Panc1 (cell line): ENCODE measurements around the gene DCLK2. TPM values are rescaled to one million over a fixed set of nuclear protein-coding genes. Genes with fewer than 3 reads are reported as not detected.
A peak's percentile ranks its signal among the peaks of the same experiment; 100 is the strongest.

ENCODE experiments used
- ATAC-seq: fragments of 200-7000 bp; cut with Tn5 transposase; 2 replicates; pipeline ENCODE4 v1.9.1; 2020; ENCODE audit warnings: mild to moderate bottlenecking, moderate library complexity
- BruUV-seq: library from RNA; stranded (reverse); fragments of 400-500 nt; replicated peaks from 2 replicates; lab custom pipeline; 2021; lab: Mats Ljungman, UMichigan
- CTCF ChIA-PET: fragments of 300-600 bp; sonication (Branson Sonifier 250); formaldehyde crosslinking; loops from one replicate; lab custom pipeline; 2022; ENCODE audit warnings: antibody characterized with exemption; lab: Charles Lee
- POLR2A ChIA-PET: fragments of 300-600 bp; sonication (Branson Sonifier 250); formaldehyde crosslinking; loops from one replicate; lab custom pipeline; 2022; ENCODE audit warnings: antibody characterized with exemption; lab: Charles Lee
- DNase-seq: peaks from one replicate; pipeline ENCODE4 v3.0.0-alpha.2; 2010; ENCODE audit warnings: low read depth, low spot score
- H3K27ac ChIP-seq: 2 replicates; pipeline ENCODE4 v1.5.1; 2011; ENCODE audit warnings: mild to moderate bottlenecking, low read length, inconsistent platforms
- H3K27me3 ChIP-seq: fragments of 200-500 bp; sonication (Bioruptor generic); 2 replicates; pipeline ENCODE4 v1.6.0; 2014; ENCODE audit warnings: low read length, inconsistent platforms; ENCODE audit not compliant: control insufficient read depth, insufficient read depth
- H3K36me3 ChIP-seq: fragments of 200-500 bp; sonication (Bioruptor generic); 2 replicates; pipeline ENCODE4 v1.5.1; 2014; ENCODE audit warnings: inconsistent platforms, mild to moderate bottlenecking, low read length, moderate library complexity; ENCODE audit not compliant: control insufficient read depth, insufficient read depth
- H3K4me1 ChIP-seq: 2 replicates; pipeline ENCODE4 v1.5.1; 2011; ENCODE audit warnings: inconsistent platforms, mild to moderate bottlenecking, low read length, moderate library complexity; ENCODE audit not compliant: control insufficient read depth, insufficient read depth
- H3K4me3 ChIP-seq, 2 experiments: 2 replicates each; pipeline ENCODE4 v1.5.1; 2011 to 2012; ENCODE audit warnings: low read depth in 2 of 2, low read length in 2 of 2, mild to moderate bottlenecking in 2 of 2, inconsistent platforms in 1 of 2, moderate library complexity in 1 of 2
- H3K9me3 ChIP-seq: fragments of 200-500 bp; sonication (Bioruptor generic); 2 replicates; pipeline ENCODE4 v1.5.1; 2014; ENCODE audit warnings: low read depth, mild to moderate bottlenecking, inconsistent platforms, low read length, moderate library complexity; ENCODE audit not compliant: control insufficient read depth, insufficient read depth
- POLR2AphosphoS5 ChIP-seq: IDR thresholded peaks from 2 replicates; pipeline ENCODE4 v1.6.1; 2012; ENCODE audit warnings: mild to moderate bottlenecking, low read depth, low read length, moderate library complexity
- SIN3A ChIP-seq: IDR thresholded peaks from 2 replicates; pipeline ENCODE4 v1.6.1; 2012; ENCODE audit warnings: low read depth, mild to moderate bottlenecking, low read length, moderate library complexity, borderline replicate concordance; ENCODE audit not compliant: insufficient read depth
- TCF7L2 ChIP-seq: IDR thresholded peaks from 2 replicates; pipeline ENCODE4 v1.6.1; 2011; ENCODE audit warnings: mild to moderate bottlenecking, low read depth, low read length, inconsistent platforms
- in situ Hi-C: cut with HindIII; loops from 2 replicates; pipeline ENCODE4 v1.10.0; 2016; ENCODE audit warnings: low sequenced_read_pairs, low pct_unique_long_range_greater_than_20kb
- intact Hi-C: fragments of 100-400 bp; cut with micrococcal nuclease; formaldehyde crosslinking; loops from one replicate; pipeline ENCODE4 v1.10.0; 2022; ENCODE audit not compliant: unreplicated experiment
- total RNA-seq: library from RNA; stranded (reverse); gene quantifications from one replicate; pipeline ENCODE4 v1.2.1, GENCODE V29; 2021; ENCODE audit not compliant: unreplicated experiment
- TF ChIP-seq, protein P1 (sequence below): fragments of 450-650 bp; IDR thresholded peaks from 2 replicates; pipeline ENCODE4 v1.5.1; 2017; ENCODE audit warnings: mild to moderate bottlenecking
- TF ChIP-seq, protein P2 (sequence below), 2 experiments: IDR thresholded peaks; 2 replicates each; pipeline ENCODE4 v1.6.1; 2011 to 2012; ENCODE audit warnings: low read depth in 2 of 2, control low read depth in 1 of 2, low read length in 1 of 2, mild to moderate bottlenecking in 1 of 2, moderate library complexity in 1 of 2; ENCODE audit not compliant: insufficient read depth in 1 of 2

Gene DCLK2
- total RNA-seq, 1 experiment from 2014 or later, result 9.5 TPM

DNA sequence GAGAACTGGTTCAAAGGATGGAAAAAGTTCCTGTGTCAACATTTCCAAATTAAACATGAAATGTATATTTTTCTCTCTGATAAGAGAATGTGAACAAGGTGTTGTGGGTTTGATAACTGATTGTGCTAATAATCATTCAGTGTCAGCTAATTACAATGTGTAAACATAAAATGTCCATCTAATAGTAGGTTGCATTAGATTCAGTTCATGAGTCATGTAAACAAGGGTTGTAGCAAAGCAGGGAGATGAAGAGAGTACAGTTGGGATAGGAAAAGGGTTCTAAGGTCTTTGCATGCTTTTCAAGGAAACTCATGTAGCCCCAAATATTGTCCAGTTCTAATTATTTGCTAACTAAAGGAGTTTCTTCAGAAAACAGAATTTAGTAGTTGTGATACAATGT is 55.4 kb downstream of the DCLK2 start:
- no peak overlapping the region for H3K4me3 ChIP-seq
- BruUV-seq, result no TSS peak
- DNase-seq, result no peak
- CTCF ChIA-PET, result no interaction called here
- H3K27ac ChIP-seq, result no peak overlapping the region
- H3K9me3 ChIP-seq, result no peaks in the 10 kb centered on the region
- no peaks in the 10 kb centered on the region for H3K36me3 ChIP-seq
- TF ChIP-seq, protein P1, sequence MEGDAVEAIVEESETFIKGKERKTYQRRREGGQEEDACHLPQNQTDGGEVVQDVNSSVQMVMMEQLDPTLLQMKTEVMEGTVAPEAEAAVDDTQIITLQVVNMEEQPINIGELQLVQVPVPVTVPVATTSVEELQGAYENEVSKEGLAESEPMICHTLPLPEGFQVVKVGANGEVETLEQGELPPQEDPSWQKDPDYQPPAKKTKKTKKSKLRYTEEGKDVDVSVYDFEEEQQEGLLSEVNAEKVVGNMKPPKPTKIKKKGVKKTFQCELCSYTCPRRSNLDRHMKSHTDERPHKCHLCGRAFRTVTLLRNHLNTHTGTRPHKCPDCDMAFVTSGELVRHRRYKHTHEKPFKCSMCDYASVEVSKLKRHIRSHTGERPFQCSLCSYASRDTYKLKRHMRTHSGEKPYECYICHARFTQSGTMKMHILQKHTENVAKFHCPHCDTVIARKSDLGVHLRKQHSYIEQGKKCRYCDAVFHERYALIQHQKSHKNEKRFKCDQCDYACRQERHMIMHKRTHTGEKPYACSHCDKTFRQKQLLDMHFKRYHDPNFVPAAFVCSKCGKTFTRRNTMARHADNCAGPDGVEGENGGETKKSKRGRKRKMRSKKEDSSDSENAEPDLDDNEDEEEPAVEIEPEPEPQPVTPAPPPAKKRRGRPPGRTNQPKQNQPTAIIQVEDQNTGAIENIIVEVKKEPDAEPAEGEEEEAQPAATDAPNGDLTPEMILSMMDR, result no peak
- TF ChIP-seq TCF7L2 (no peak), POLR2AphosphoS5 (no peak), SIN3A (no peak)
- TF ChIP-seq, protein P2, sequence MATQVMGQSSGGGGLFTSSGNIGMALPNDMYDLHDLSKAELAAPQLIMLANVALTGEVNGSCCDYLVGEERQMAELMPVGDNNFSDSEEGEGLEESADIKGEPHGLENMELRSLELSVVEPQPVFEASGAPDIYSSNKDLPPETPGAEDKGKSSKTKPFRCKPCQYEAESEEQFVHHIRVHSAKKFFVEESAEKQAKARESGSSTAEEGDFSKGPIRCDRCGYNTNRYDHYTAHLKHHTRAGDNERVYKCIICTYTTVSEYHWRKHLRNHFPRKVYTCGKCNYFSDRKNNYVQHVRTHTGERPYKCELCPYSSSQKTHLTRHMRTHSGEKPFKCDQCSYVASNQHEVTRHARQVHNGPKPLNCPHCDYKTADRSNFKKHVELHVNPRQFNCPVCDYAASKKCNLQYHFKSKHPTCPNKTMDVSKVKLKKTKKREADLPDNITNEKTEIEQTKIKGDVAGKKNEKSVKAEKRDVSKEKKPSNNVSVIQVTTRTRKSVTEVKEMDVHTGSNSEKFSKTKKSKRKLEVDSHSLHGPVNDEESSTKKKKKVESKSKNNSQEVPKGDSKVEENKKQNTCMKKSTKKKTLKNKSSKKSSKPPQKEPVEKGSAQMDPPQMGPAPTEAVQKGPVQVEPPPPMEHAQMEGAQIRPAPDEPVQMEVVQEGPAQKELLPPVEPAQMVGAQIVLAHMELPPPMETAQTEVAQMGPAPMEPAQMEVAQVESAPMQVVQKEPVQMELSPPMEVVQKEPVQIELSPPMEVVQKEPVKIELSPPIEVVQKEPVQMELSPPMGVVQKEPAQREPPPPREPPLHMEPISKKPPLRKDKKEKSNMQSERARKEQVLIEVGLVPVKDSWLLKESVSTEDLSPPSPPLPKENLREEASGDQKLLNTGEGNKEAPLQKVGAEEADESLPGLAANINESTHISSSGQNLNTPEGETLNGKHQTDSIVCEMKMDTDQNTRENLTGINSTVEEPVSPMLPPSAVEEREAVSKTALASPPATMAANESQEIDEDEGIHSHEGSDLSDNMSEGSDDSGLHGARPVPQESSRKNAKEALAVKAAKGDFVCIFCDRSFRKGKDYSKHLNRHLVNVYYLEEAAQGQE (IDR thresholded peaks at IDR 0.05; ENCODE audit: insufficient read depth in 1 of 2, low read depth in 2 of 2, low read length in 1 of 2), result no peak
- peaks cover 12% of the 10 kb centered on the region for H3K4me1 ChIP-seq
- H3K27me3 ChIP-seq, result no peaks in the 10 kb centered on the region
- in situ Hi-C loops (no loop called here), intact Hi-C loops (no loop called here)
- POLR2A ChIA-PET, result no interaction called here
- ATAC-seq, result no peak

DNA sequence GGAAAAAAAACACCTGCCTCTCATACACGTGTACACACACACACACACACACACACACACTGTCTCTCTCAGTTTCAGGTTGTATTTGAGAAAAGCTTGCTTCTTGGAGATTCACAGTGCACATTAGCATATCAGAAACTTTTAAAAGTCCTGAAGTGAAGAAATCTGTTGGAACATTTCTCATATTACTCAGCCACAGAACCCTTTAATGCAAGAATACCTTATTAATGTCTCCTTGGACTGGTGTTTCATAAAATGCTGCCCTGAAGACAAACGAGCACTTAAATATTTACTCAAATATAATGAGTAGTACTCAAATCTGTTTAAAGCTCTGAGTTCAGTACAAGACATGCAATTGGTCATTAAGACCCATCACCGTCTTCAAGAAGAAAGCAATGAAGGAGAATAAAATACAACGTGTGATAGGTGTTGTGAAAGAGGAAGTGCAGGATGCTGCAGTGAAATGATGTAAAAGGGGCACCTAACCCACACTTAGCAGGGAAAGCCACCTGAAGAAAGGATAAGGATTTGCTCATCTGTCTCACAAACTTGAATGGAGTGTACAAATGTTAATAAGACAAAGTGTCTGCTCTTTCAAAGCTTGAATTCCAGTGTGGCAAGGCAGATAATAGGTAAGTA is 57.0 kb downstream of the DCLK2 start:
- ATAC-seq, result no peak
- no peaks in the 10 kb centered on the region; the same call in 1 of the 2 replicates for H3K36me3 ChIP-seq
- BruUV-seq, result no TSS peak
- peak overlapping the region; percentile 15; the same call in 1 of the 2 replicates for H3K27ac ChIP-seq
- peaks cover 12% of the 10 kb centered on the region for H3K4me1 ChIP-seq
- TF ChIP-seq TCF7L2 (no peak), POLR2AphosphoS5 (no peak), SIN3A (no peak)
- TF ChIP-seq, protein P2 (IDR thresholded peaks at IDR 0.05; ENCODE audit: insufficient read depth in 1 of 2, low read depth in 2 of 2, low read length in 1 of 2), result no peak
- TF ChIP-seq, protein P1, result no peak
- H3K27me3 ChIP-seq, result no peaks in the 10 kb centered on the region
- ChIA-PET CTCF (no interaction called here), POLR2A (no interaction called here)
- no peaks in the 10 kb centered on the region for H3K9me3 ChIP-seq
- intact Hi-C loops (no loop called here), in situ Hi-C loops (no loop called here)
- H3K4me3 ChIP-seq, result no peak overlapping the region
- no peak for DNase-seq
